Transverse colon (tissue), 4 donors: ENCODE measurements around the gene ZNF521. TPM values are rescaled to one million over a fixed set of nuclear protein-coding genes. Genes with fewer than 3 reads are reported as not detected.

Source experiments
- DNase-seq: peaks from one replicate; pipeline ENCODE4 v3.0.0-alpha.2; 2019
- H3K27ac ChIP-seq, 4 donors: fragments of 200-600 bp; sonication (generic); 2 replicates each; pipeline ENCODE4 v1.5.1; 2016 to 2018; ENCODE audit warnings: inconsistent platforms in 4 of 4
- H3K27me3 ChIP-seq: fragments of 200-600 bp; sonication (generic); 2 replicates; pipeline ENCODE4 v1.5.1; 2017; ENCODE audit warnings: inconsistent platforms
- H3K36me3 ChIP-seq, 4 donors: fragments of 200-600 bp; sonication (generic); 2 replicates each; pipeline ENCODE4 v1.5.1; 2017 to 2019; ENCODE audit warnings: inconsistent platforms in 4 of 4
- H3K4me1 ChIP-seq, 4 donors: fragments of 200-600 bp; sonication (generic); 2 replicates each; pipeline ENCODE4 v1.5.1; 2017 to 2020; ENCODE audit warnings: inconsistent platforms in 4 of 4
- H3K4me3 ChIP-seq, 4 donors: fragments of 200-600 bp; sonication (generic); 1 replicate in 1 of 4; 2 replicates in 3 of 4; pipeline versions ENCODE4 v1.5.1 to v1.6.1; 2017 to 2019; ENCODE audit warnings: inconsistent platforms in 4 of 4
- H3K9me3 ChIP-seq, 2 donors: fragments of 200-600 bp; sonication (generic); 2 replicates each; pipeline ENCODE4 v1.5.1; 2017 to 2019; ENCODE audit warnings: inconsistent platforms in 2 of 2
- EP300 ChIP-seq: sonication (generic); formaldehyde crosslinking; IDR thresholded peaks from one replicate; pipeline ENCODE4 v1.6.1; 2017; ENCODE audit warnings: antibody characterized with exemption, low read depth
- POLR2A ChIP-seq: fragments of 450-650 bp; IDR thresholded peaks from one replicate; pipeline ENCODE4 v1.6.1; 2016; ENCODE audit warnings: antibody characterized with exemption, mild to moderate bottlenecking, moderate library complexity
- POLR2AphosphoS5 ChIP-seq, 3 donors: sonication (generic); formaldehyde crosslinking; IDR thresholded peaks; one replicate each; pipeline ENCODE4 v1.6.1; 2016; ENCODE audit warnings: antibody characterized with exemption in 3 of 3
- WGBS, 2 donors: methylation state at CpG; one replicate each; pipeline ENCODE4 v1.1.5; 2018; ENCODE audit warnings: low coverage in 1 of 2; 5-methylcytosine and 5-hydroxymethylcytosine counted together
- in situ Hi-C, 4 donors: fragments of 200-750 bp; cut with MboI; loops; one replicate each; pipeline versions ENCODE4 v1.15.0 to v1.15.1; 2017; ENCODE audit warnings: low sequenced_read_pairs in 3 of 4, low pct_ligation_motif_present in 1 of 4, low pct_unique_long_range_greater_than_20kb in 1 of 4
- intact Hi-C: fragments of 100-400 bp; cut with DNase I; formaldehyde crosslinking; loops from one replicate; pipeline ENCODE4 v1.15.1; 2023; ENCODE audit warnings: low total_unique reads
- total RNA-seq, 4 donors: library from RNA; depleted of rRNA; stranded (reverse); fragments of >200 nt; gene quantifications; one replicate each; pipeline ENCODE4 v1.1.0, GENCODE V29; 2016
- TF ChIP-seq, protein P1 (sequence below), 5 experiments: fragments of 200-600 bp in 3 of 5; fragments of 450-650 bp in 2 of 5; sonication (generic) in 3 of 5; IDR thresholded peaks; 1 replicate in 2 of 5; 2 replicates in 3 of 5; pipeline ENCODE4 v1.5.1; 2016 to 2017; ENCODE audit warnings: antibody characterized with exemption in 5 of 5, inconsistent platforms in 3 of 5, mild to moderate bottlenecking in 2 of 5, moderate library complexity in 1 of 5

The ZNF521 gene
- total RNA-seq, 4 donors from 2014 or later = 6.4 to 29.5 (median 9.0) TPM

DNA sequence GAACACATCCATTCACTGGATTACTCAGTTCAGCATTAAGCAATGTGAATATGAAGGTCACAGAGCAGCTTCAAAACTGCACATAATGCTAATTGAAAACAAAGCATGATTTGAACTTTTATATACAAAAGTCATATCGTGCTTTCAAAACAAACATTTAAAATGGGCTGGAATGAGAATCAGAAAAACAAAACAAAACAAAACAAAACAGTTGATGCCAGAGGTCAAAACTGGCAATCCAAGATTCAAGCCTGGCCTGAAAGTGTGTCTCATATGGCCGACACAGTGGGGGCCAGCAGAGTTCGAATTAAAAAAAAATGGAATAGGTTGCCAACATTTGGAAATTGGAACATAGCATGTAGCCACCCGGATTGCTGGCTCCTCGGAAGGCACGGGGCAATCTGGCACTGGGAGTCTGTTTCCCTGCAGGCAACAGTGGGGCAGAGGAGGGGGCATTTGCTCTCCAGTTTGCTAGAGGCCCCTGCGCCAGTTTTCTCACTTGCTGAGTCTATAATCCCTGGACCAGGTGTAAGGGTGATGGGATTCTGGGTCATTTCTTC is 294.4 kb downstream of the ZNF521 start:
- H3K36me3 ChIP-seq = no peaks in the 10 kb centered on the region
- TF ChIP-seq, protein P1, sequence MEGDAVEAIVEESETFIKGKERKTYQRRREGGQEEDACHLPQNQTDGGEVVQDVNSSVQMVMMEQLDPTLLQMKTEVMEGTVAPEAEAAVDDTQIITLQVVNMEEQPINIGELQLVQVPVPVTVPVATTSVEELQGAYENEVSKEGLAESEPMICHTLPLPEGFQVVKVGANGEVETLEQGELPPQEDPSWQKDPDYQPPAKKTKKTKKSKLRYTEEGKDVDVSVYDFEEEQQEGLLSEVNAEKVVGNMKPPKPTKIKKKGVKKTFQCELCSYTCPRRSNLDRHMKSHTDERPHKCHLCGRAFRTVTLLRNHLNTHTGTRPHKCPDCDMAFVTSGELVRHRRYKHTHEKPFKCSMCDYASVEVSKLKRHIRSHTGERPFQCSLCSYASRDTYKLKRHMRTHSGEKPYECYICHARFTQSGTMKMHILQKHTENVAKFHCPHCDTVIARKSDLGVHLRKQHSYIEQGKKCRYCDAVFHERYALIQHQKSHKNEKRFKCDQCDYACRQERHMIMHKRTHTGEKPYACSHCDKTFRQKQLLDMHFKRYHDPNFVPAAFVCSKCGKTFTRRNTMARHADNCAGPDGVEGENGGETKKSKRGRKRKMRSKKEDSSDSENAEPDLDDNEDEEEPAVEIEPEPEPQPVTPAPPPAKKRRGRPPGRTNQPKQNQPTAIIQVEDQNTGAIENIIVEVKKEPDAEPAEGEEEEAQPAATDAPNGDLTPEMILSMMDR (IDR thresholded peaks at IDR 0.05) = no peak
- TF ChIP-seq POLR2AphosphoS5 (IDR thresholded peaks at IDR 0.05) (no peak), EP300 (no peak), POLR2A (no peak)
- no peaks in the 10 kb centered on the region for H3K9me3 ChIP-seq
- no peaks in the 10 kb centered on the region for H3K27me3 ChIP-seq
- H3K4me3 ChIP-seq = no peak overlapping the region
- WGBS, 2 donors = 70 to 85% methylated on average over 2 to 7 of the region's 7 CpGs
- intact Hi-C loops = no loop called here
- in situ Hi-C loops = no loop called here
- H3K4me1 ChIP-seq = peaks cover 0 to 4% (median 0%) of the 10 kb centered on the region in 4 donors
- no peak overlapping the region for H3K27ac ChIP-seq
- no peak for DNase-seq

DNA sequence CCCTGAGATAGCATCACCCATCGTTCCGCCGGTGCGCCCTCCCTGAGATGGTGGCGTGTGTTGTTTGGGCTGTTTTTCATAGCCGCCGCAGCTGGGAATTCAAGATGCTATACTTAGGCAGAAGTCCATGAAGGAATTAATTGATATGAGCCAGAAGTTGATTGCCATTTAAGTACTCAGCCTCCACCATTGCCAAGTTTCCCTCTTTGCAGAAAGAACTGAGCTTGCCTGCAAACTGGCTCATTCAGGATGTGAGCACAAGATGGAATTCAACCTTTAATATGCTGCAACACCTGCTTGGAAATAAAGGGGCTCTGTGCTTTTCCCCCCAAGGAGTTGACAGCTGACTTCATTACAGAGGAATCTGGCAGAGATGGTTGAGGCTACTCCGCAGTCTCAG is 295.5 kb downstream of the ZNF521 start:
- Histone ChIP-seq H3K27me3 (no peaks in the 10 kb centered on the region), H3K36me3 (no peaks in the 10 kb centered on the region), H3K4me3 (no peak overlapping the region), H3K27ac (no peak overlapping the region), H3K4me1 (peaks cover 0 to 4% (median 0%) of the 10 kb centered on the region in 4 donors), H3K9me3 (no peaks in the 10 kb centered on the region)
- TF ChIP-seq, protein P1 (IDR thresholded peaks at IDR 0.05) = no peak
- no peak for TF ChIP-seq POLR2AphosphoS5 (IDR thresholded peaks at IDR 0.05)
- TF ChIP-seq EP300 = no peak
- no peak for TF ChIP-seq POLR2A
- in situ Hi-C loops = no loop called here
- intact Hi-C loops = no loop called here
- no peak for DNase-seq
- 87 to 93% methylated on average over 3 to 8 of the region's 8 CpGs for WGBS, 2 donors

DNA sequence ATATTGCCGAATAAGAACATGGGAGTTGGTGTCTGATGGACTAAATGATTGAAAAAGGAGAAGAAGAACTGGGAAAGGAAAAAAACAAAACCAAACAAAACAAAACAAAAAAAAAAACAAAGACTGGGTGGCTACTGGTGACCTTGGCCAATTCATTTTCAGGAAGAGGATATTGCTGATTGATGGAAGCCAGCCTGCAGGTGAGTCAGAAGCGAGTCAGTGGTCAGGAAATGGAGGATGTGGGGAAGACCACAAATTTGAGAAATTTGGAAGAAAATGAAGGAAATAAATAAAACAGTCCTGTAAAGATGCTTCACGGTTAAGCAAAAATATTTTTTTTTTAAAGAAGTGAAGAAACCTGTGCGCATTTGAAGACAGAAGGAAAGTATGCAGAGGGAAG is 296.9 kb downstream of the ZNF521 start:
- in situ Hi-C loops (no loop called here), intact Hi-C loops (no loop called here)
- no peak overlapping the region for H3K27ac ChIP-seq
- no peak overlapping the region for H3K4me3 ChIP-seq
- 74 to 75% methylated on average over 4 of the region's 4 CpGs for WGBS, 2 donors
- no peaks in the 10 kb centered on the region for H3K9me3 ChIP-seq
- TF ChIP-seq POLR2AphosphoS5 (IDR thresholded peaks at IDR 0.05) = no peak
- H3K27me3 ChIP-seq = no peaks in the 10 kb centered on the region
- H3K36me3 ChIP-seq = no peaks in the 10 kb centered on the region
- DNase-seq = no peak
- peaks cover 0 to 4% (median 0%) of the 10 kb centered on the region in 4 donors for H3K4me1 ChIP-seq

DNA sequence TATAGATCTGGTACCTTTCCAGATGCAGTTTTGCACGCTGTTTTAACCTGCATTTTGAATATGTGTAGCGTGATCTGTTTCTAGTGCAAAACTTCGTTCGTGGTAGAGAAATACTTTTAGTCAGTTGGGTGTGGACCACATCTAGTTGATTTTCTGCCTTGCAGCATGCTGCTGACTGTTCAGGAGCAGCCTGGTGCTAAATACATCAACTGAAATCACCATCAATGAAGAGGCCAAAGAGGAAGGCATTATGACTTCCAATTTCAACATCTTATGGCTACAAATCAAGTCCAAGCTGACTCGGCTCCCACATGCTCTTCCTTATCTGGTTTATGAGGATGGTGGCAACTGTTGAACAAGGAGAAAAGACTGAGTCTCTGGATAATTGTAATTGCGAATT is 298.5 kb downstream of the ZNF521 start:
- no peaks in the 10 kb centered on the region for H3K27me3 ChIP-seq
- in situ Hi-C loops (no loop called here), intact Hi-C loops (no loop called here)
- no peak overlapping the region for H3K4me3 ChIP-seq
- no peak for DNase-seq
- no peaks in the 10 kb centered on the region for H3K36me3 ChIP-seq
- no peaks in the 10 kb centered on the region for H3K4me1 ChIP-seq
- no peaks in the 10 kb centered on the region for H3K9me3 ChIP-seq
- TF ChIP-seq, protein P1 (IDR thresholded peaks at IDR 0.05) = no peak
- TF ChIP-seq EP300 (no peak), POLR2A (no peak), POLR2AphosphoS5 (IDR thresholded peaks at IDR 0.05) (no peak)
- WGBS, 2 donors = 80 to 85% methylated on average over 3 to 6 of the region's 6 CpGs
- no peak overlapping the region for H3K27ac ChIP-seq

DNA sequence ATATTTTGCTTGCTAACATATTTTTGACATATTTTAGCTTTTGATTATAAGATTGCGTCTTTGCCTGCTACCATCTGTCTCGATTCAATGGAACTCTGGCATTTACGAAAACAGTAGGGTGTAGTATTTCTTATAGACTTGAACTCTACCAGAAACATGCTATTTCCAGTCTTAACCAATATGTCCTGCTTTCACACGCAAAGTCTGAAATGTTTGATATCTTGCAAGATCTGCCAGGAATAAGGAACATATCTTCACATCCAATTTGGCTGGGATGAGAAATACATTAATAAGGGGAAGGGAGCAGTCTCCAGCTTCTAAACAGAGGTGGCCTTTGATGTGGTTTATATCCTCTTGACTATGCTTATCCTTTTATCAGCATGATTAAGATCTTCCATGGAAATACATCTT is 299.4 kb downstream of the ZNF521 start:
- H3K9me3 ChIP-seq = no peaks in the 10 kb centered on the region
- 77 to 78% methylated on average over 4 of the region's 4 CpGs for WGBS, 2 donors
- no peaks in the 10 kb centered on the region for H3K4me1 ChIP-seq
- no peak for DNase-seq
- in situ Hi-C loops = no loop called here
- no peak overlapping the region for H3K27ac ChIP-seq
- intact Hi-C loops = no loop called here
- no peaks in the 10 kb centered on the region for H3K27me3 ChIP-seq
- H3K4me3 ChIP-seq = no peak overlapping the region
- no peaks in the 10 kb centered on the region for H3K36me3 ChIP-seq
- TF ChIP-seq POLR2AphosphoS5 (IDR thresholded peaks at IDR 0.05) = no peak
- TF ChIP-seq EP300 = no peak
- TF ChIP-seq, protein P1 (IDR thresholded peaks at IDR 0.05) = no peak
- TF ChIP-seq POLR2A = no peak
